Activated CD8-positive, alpha-beta memory T cell treated with anti-CD3 and anti-CD28 coated beads, Interleukin-2, amount 10 ng/mL, durations not matched to agents 7 days and 5 days (primary cell): ENCODE measurements around the gene GPR155. TPM values are rescaled to one million over a fixed set of nuclear protein-coding genes. Genes with fewer than 3 reads are reported as not detected.
"Not testable (repeated sequence)": the region's sequence is repeated elsewhere in the genome, so short reads cannot be mapped to it uniquely, and the experiment has no call there.

Experiments
- ATAC-seq: fragments of 150-1000 bp; cut with Tn5 transposase; one replicate; pipeline ENCODE4 v1.10.0; 2021; ENCODE audit warnings: moderate library complexity
- CTCF ChIA-PET: fragments of 350-600 bp; sonication (Branson Sonifier 250); formaldehyde crosslinking; loops from one replicate; lab custom pipeline; 2021; ENCODE audit warnings: antibody characterized with exemption; lab: Charles Lee
- DNase-seq: peaks from one replicate; pipeline ENCODE4 v3.0.0-alpha.2; 2020
- H3K27ac Mint-ChIP-seq: one replicate; pipeline ENCODE4 v1.8.0; 2021; ENCODE audit warnings: mild to moderate bottlenecking, mixed read lengths
- H3K27me3 Mint-ChIP-seq: one replicate; pipeline ENCODE4 v1.8.0; 2021; ENCODE audit warnings: mixed read lengths
- H3K36me3 Mint-ChIP-seq: one replicate; pipeline ENCODE4 v1.8.0; 2021; ENCODE audit warnings: mild to moderate bottlenecking, mixed read lengths
- H3K4me1 Mint-ChIP-seq: one replicate; pipeline ENCODE4 v1.8.0; 2021; ENCODE audit warnings: mixed read lengths
- H3K4me3 Mint-ChIP-seq: one replicate; pipeline ENCODE4 v1.8.0; 2021; ENCODE audit warnings: mild to moderate bottlenecking, moderate library complexity, mixed read lengths
- H3K9me3 Mint-ChIP-seq: one replicate; pipeline ENCODE4 v1.8.0; 2022; ENCODE audit warnings: low read depth, mixed read lengths
- total RNA-seq, 2 experiments: library from RNA; stranded (reverse); gene quantifications; one replicate each; pipeline ENCODE4 v1.2.3, GENCODE V29; 2021

Gene GPR155
- total RNA-seq, 2 experiments from 2014 or later: 7.1 to 13.5 TPM

GRCh38 chr2:174511580-174512260 lies 24.9 kb upstream of the GPR155 start:
- Mint-ChIP-seq H3K9me3 (peaks cover 27% of the 10 kb centered on the region), H3K27ac (no peak overlapping the region), H3K36me3 (peaks cover 26% of the 10 kb centered on the region), H3K27me3 (no peaks in the 10 kb centered on the region), H3K4me1 (peaks cover 6% of the 10 kb centered on the region), H3K4me3 (no peak overlapping the region)
- DNase-seq: no peak
- CTCF ChIA-PET: interaction anchor here (0.9 to 2.1 kb wide), 4 partner anchors 8 to 49 kb away, joined by 3 to 4 read pairs (median 4); no protein-coding TSS in a partner anchor
- ATAC-seq: no peak

- CTCF ChIA-PET: interaction anchor here (1.3 to 2.1 kb wide), 2 partner anchors 9 to 16 kb away, joined by 3 to 4 read pairs; no protein-coding TSS in a partner anchor
- peaks cover 26% of the 10 kb centered on the region for H3K36me3 Mint-ChIP-seq
- H3K4me3 Mint-ChIP-seq: no peak overlapping the region
- ATAC-seq (no peak), DNase-seq (no peak)
- no peak overlapping the region for H3K27ac Mint-ChIP-seq
- peaks cover 27% of the 10 kb centered on the region for H3K9me3 Mint-ChIP-seq
- H3K4me1 Mint-ChIP-seq: peaks cover 4% of the 10 kb centered on the region
- no peaks in the 10 kb centered on the region for H3K27me3 Mint-ChIP-seq
Observed at GRCh38 chr2:174510583-174511189, 23.9 kb upstream of the GPR155 start.

- no peak for DNase-seq
- Mint-ChIP-seq H3K9me3 (peaks cover 4% of the 10 kb centered on the region), H3K27me3 (no peaks in the 10 kb centered on the region), H3K27ac (no peak overlapping the region), H3K4me3 (no peak overlapping the region), H3K4me1 (peaks cover 7% of the 10 kb centered on the region), H3K36me3 (peaks cover 1% of the 10 kb centered on the region)
- CTCF ChIA-PET: interaction anchor here (1.0 to 1.9 kb wide), 4 partner anchors 9 to 194 kb away, joined by 3 to 6 read pairs (median 4); no protein-coding TSS in a partner anchor
- ATAC-seq: no peak
Observed at GRCh38 chr2:174503161-174503809, 16.5 kb upstream of the GPR155 start.

- DNase-seq (no peak), ATAC-seq (no peak)
- CTCF ChIA-PET: interaction anchor here (1.4 kb wide), 1 partner anchor 47 kb away, joined by 4 read pairs; no protein-coding TSS in a partner anchor
- Mint-ChIP-seq H3K27me3 (no peaks in the 10 kb centered on the region), H3K36me3 (no peaks in the 10 kb centered on the region), H3K4me1 (peaks cover 14% of the 10 kb centered on the region), H3K4me3 (no peak overlapping the region), H3K27ac (no peak overlapping the region), H3K9me3 (no peaks in the 10 kb centered on the region)
Observed at GRCh38 chr2:174499371-174499770, 12.5 kb upstream of the GPR155 start.

GRCh38 chr2:174495365-174496012 lies 8.7 kb upstream of the GPR155 start:
- no peak overlapping the region for H3K4me3 Mint-ChIP-seq
- H3K27me3 Mint-ChIP-seq: no peaks in the 10 kb centered on the region

GRCh38 chr2:174493549-174494331 lies 6.9 kb upstream of the GPR155 start:
- peak; percentile 46 for DNase-seq
- Mint-ChIP-seq H3K4me3 (peak overlapping the region; percentile 74), H3K36me3 (peaks cover 3% of the 10 kb centered on the region), H3K27me3 (no peaks in the 10 kb centered on the region), H3K27ac (peak overlapping the region; percentile 99), H3K4me1 (peaks cover 58% of the 10 kb centered on the region), H3K9me3 (no peaks in the 10 kb centered on the region)
- CTCF ChIA-PET: interaction anchor here (0.6 to 3.0 kb wide), 8 partner anchors 9 to 659 kb away, joined by 3 to 19 read pairs (median 5); no protein-coding TSS in a partner anchor
- peak; percentile 37 for ATAC-seq

More at GRCh38 chr2:174495365-174496012, 8.7 kb upstream of the GPR155 start:
- no peaks in the 10 kb centered on the region for H3K9me3 Mint-ChIP-seq
- no peaks in the 10 kb centered on the region for H3K36me3 Mint-ChIP-seq
- CTCF ChIA-PET: interaction anchor here (0.7 to 2.4 kb wide), 5 partner anchors 10 to 51 kb away, joined by 3 to 7 read pairs (median 3); no protein-coding TSS in a partner anchor
- DNase-seq (no peak), ATAC-seq (no peak)
- no peak overlapping the region for H3K27ac Mint-ChIP-seq
- peaks cover 42% of the 10 kb centered on the region for H3K4me1 Mint-ChIP-seq

- peak overlapping the region; percentile 74 for H3K4me3 Mint-ChIP-seq
- H3K27ac Mint-ChIP-seq: peak overlapping the region; percentile 99
- H3K27me3 Mint-ChIP-seq: no peaks in the 10 kb centered on the region
- ATAC-seq: peak; percentile 85
- peaks cover 65% of the 10 kb centered on the region for H3K4me1 Mint-ChIP-seq
- H3K9me3 Mint-ChIP-seq: no peaks in the 10 kb centered on the region
- peak; percentile 87 for DNase-seq
- CTCF ChIA-PET: interaction anchor here (0.6 to 3.0 kb wide), 8 partner anchors 9 to 659 kb away, joined by 3 to 19 read pairs (median 5); no protein-coding TSS in a partner anchor
- H3K36me3 Mint-ChIP-seq: peaks cover 3% of the 10 kb centered on the region
Observed at GRCh38 chr2:174492963-174493431, 6.2 kb upstream of the GPR155 start.

- H3K4me3 Mint-ChIP-seq: no peak overlapping the region
- H3K4me1 Mint-ChIP-seq: peaks cover 72% of the 10 kb centered on the region
- H3K36me3 Mint-ChIP-seq: peaks cover 3% of the 10 kb centered on the region
- peak overlapping the region; percentile 99 for H3K27ac Mint-ChIP-seq
- DNase-seq (no peak), ATAC-seq (no peak)
- no peaks in the 10 kb centered on the region for H3K9me3 Mint-ChIP-seq
- no peaks in the 10 kb centered on the region for H3K27me3 Mint-ChIP-seq
- CTCF ChIA-PET: interaction anchor here (1.6 to 3.0 kb wide), 3 partner anchors 29 to 197 kb away, joined by 5 to 19 read pairs (median 14); no protein-coding TSS in a partner anchor
Observed at GRCh38 chr2:174491947-174492346, 5.1 kb upstream of the GPR155 start.

GRCh38 chr2:174490051-174490450 lies 3.2 kb upstream of the GPR155 start:
- DNase-seq: no peak
- Mint-ChIP-seq H3K27me3 (no peaks in the 10 kb centered on the region), H3K4me3 (peak overlapping the region; percentile 71), H3K27ac (peak overlapping the region; percentile 89), H3K36me3 (peaks cover 3% of the 10 kb centered on the region), H3K4me1 (peaks cover 75% of the 10 kb centered on the region), H3K9me3 (no peaks in the 10 kb centered on the region)
- ATAC-seq: no peak
- CTCF ChIA-PET: interaction anchor here (0.7 to 8.6 kb wide), 4 partner anchors 11 to 107 kb away, joined by 3 to 56 read pairs (median 3); partner anchors contain the start of gene WIPF1

GRCh38 chr2:174489520-174489919 lies 2.7 kb upstream of the GPR155 start:
- H3K36me3 Mint-ChIP-seq, ATAC-seq, H3K9me3 Mint-ChIP-seq, H3K27me3 Mint-ChIP-seq: not testable (repeated sequence)
- H3K27ac Mint-ChIP-seq: peak overlapping the region; percentile 89
- DNase-seq: peak; percentile 65
- H3K4me1 Mint-ChIP-seq: peaks cover 78% of the 10 kb centered on the region
- H3K4me3 Mint-ChIP-seq: peak overlapping the region; percentile 71
- CTCF ChIA-PET: interaction anchor here (0.7 to 8.6 kb wide), 4 partner anchors 12 to 108 kb away, joined by 3 to 56 read pairs (median 3); partner anchors contain the start of gene WIPF1

GRCh38 chr2:174487820-174488162 lies 962 bp upstream of the GPR155 start:
- Mint-ChIP-seq H3K36me3 (peaks cover 5% of the 10 kb centered on the region), H3K27ac (peak overlapping the region; percentile 79), H3K4me1 (peaks cover 64% of the 10 kb centered on the region), H3K9me3 (no peaks in the 10 kb centered on the region), H3K4me3 (peak overlapping the region; percentile 95), H3K27me3 (no peaks in the 10 kb centered on the region)
- ATAC-seq (no peak), DNase-seq (no peak)
- CTCF ChIA-PET: interaction anchor here (0.8 to 8.6 kb wide), 4 partner anchors 27 to 111 kb away, joined by 3 to 56 read pairs (median 14); no protein-coding TSS in a partner anchor
